ENCODE measurements around the gene AMOTL2.

DNA sequence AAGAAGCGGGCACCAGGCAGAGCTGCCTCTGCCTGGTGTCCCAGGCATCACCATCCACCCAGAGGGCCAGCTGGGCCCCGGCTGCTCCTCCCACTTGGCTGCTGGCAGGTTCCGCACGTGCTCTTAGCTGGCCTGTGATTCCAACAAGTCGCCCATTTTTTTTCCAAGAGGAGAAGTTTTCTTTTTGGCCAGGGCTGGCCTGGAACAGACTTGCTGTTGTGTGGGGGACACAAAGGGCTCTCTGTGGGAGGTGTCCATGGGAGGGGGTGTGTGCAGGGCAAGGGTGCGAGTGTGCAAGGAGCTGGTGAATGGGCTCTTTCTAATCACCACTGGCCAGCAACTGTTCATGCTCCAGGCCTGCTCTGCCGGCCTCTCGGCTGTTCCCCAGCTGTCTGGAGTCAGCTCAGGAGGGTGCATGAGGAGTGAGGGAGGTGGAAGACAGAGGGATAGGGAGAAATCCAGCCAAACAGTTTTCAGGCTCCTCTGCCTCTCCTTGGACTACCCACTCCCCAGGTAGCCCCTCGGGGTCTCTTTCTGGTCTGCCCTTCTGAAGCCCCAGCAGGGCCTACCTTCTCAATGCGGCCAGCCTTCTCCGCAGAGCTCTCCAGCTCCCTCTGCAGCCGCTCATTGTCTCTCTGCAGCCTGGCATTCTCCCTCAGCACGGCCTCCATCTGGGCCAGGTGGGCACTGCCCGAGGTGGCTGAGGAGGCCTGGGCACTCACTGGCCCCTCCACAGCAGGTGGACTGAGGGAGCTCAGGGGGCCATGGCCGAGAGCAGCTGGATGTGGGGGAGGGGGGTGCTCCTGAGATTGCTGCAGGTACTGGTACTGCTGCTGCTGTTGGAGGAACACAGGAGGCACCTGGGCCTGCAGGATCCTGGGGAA, 7.1 kb downstream of the AMOTL2 start:
- TF ChIP-seq, protein P1, sequence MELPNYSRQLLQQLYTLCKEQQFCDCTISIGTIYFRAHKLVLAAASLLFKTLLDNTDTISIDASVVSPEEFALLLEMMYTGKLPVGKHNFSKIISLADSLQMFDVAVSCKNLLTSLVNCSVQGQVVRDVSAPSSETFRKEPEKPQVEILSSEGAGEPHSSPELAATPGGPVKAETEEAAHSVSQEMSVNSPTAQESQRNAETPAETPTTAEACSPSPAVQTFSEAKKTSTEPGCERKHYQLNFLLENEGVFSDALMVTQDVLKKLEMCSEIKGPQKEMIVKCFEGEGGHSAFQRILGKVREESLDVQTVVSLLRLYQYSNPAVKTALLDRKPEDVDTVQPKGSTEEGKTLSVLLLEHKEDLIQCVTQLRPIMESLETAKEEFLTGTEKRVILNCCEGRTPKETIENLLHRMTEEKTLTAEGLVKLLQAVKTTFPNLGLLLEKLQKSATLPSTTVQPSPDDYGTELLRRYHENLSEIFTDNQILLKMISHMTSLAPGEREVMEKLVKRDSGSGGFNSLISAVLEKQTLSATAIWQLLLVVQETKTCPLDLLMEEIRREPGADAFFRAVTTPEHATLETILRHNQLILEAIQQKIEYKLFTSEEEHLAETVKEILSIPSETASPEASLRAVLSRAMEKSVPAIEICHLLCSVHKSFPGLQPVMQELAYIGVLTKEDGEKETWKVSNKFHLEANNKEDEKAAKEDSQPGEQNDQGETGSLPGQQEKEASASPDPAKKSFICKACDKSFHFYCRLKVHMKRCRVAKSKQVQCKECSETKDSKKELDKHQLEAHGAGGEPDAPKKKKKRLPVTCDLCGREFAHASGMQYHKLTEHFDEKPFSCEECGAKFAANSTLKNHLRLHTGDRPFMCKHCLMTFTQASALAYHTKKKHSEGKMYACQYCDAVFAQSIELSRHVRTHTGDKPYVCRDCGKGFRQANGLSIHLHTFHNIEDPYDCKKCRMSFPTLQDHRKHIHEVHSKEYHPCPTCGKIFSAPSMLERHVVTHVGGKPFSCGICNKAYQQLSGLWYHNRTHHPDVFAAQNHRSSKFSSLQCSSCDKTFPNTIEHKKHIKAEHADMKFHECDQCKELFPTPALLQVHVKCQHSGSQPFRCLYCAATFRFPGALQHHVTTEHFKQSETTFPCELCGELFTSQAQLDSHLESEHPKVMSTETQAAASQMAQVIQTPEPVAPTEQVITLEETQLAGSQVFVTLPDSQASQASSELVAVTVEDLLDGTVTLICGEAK (IDR thresholded peaks at IDR 0.05; ENCODE audit: borderline replicate concordance): no peak
- TF ChIP-seq, protein P2, sequence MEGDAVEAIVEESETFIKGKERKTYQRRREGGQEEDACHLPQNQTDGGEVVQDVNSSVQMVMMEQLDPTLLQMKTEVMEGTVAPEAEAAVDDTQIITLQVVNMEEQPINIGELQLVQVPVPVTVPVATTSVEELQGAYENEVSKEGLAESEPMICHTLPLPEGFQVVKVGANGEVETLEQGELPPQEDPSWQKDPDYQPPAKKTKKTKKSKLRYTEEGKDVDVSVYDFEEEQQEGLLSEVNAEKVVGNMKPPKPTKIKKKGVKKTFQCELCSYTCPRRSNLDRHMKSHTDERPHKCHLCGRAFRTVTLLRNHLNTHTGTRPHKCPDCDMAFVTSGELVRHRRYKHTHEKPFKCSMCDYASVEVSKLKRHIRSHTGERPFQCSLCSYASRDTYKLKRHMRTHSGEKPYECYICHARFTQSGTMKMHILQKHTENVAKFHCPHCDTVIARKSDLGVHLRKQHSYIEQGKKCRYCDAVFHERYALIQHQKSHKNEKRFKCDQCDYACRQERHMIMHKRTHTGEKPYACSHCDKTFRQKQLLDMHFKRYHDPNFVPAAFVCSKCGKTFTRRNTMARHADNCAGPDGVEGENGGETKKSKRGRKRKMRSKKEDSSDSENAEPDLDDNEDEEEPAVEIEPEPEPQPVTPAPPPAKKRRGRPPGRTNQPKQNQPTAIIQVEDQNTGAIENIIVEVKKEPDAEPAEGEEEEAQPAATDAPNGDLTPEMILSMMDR (IDR thresholded peaks at IDR 0.05 in 2 of 3, conservative IDR thresholded peaks at IDR 0.05 in 1 of 3; ENCODE audit: control insufficient read depth in 2 of 3, extremely low read depth in 1 of 3, insufficient read depth in 1 of 3, low read depth in 3 of 3, low read length in 3 of 3): no peak
- no peak for TF ChIP-seq ZNF24 (IDR thresholded peaks at IDR 0.05)
- no peak for TF ChIP-seq HDGF (IDR thresholded peaks at IDR 0.05)
- no peak for TF ChIP-seq POLR2A (IDR thresholded peaks at IDR 0.05; ENCODE audit: low read depth, low read length)
- no peak for TF ChIP-seq TBL1XR1 (IDR thresholded peaks at IDR 0.05; ENCODE audit: low read depth, low read length)
- TF ChIP-seq KLF5 (IDR thresholded peaks at IDR 0.05; ENCODE audit: partially characterized antibody): no peak
- TF ChIP-seq CREM (IDR thresholded peaks at IDR 0.05; ENCODE audit: low read depth): no peak
- TF ChIP-seq, protein P3, sequence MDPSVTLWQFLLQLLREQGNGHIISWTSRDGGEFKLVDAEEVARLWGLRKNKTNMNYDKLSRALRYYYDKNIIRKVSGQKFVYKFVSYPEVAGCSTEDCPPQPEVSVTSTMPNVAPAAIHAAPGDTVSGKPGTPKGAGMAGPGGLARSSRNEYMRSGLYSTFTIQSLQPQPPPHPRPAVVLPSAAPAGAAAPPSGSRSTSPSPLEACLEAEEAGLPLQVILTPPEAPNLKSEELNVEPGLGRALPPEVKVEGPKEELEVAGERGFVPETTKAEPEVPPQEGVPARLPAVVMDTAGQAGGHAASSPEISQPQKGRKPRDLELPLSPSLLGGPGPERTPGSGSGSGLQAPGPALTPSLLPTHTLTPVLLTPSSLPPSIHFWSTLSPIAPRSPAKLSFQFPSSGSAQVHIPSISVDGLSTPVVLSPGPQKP (IDR thresholded peaks at IDR 0.05; ENCODE audit: low read depth, low read length): no peak
